ENCODE data around the gene KSR2.

KSR2 gene

DNA sequence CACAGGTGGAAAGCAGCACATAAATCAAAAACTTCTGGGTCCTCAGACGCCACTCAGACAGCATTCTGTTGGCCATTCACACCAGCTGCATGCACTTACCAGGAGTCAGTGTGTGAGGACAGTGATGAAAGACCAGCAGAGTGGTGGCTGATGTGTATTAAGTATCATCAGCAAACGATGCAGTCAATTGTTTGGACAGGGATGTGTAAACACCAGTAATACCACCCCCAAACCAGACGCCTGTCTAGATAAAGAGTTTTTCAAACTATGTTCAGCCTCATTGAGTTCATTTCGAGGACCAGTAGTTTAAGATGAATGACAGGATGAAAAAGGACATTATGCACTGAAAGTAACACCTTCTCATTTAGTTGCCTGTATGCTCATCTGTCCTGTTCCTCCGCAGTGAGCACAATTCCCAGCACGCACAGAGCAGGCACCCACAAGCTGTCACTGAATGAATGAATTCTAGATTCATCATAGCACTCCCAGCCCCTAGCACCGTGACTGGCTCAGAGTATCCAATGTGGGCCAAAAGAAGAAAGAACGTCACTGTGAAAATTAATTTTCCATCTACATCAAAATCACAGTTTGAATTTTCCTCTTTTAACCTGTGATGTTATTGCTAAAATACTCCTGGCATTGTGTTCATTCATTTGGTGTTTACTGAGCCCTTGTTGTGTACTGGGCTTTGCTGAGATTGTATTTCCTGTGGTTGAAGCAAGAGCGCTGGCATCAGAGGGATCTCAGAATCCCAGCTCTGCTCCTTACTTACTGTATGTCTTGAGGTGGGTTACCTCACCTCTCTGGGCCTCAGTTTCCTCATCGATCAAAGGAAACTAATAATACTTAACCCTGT lies 482.6 kb downstream of the KSR2 start:
- Histone ChIP-seq H3K4me3 (ENCODE audit: low read depth in 1 of 2, low read length in 1 of 2) (no peak overlapping the region), H3K27me3 (peaks cover 26% of the 10 kb centered on the region)
- TF ChIP-seq, protein P1, sequence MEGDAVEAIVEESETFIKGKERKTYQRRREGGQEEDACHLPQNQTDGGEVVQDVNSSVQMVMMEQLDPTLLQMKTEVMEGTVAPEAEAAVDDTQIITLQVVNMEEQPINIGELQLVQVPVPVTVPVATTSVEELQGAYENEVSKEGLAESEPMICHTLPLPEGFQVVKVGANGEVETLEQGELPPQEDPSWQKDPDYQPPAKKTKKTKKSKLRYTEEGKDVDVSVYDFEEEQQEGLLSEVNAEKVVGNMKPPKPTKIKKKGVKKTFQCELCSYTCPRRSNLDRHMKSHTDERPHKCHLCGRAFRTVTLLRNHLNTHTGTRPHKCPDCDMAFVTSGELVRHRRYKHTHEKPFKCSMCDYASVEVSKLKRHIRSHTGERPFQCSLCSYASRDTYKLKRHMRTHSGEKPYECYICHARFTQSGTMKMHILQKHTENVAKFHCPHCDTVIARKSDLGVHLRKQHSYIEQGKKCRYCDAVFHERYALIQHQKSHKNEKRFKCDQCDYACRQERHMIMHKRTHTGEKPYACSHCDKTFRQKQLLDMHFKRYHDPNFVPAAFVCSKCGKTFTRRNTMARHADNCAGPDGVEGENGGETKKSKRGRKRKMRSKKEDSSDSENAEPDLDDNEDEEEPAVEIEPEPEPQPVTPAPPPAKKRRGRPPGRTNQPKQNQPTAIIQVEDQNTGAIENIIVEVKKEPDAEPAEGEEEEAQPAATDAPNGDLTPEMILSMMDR (IDR thresholded peaks at IDR 0.05), result no peak

DNA sequence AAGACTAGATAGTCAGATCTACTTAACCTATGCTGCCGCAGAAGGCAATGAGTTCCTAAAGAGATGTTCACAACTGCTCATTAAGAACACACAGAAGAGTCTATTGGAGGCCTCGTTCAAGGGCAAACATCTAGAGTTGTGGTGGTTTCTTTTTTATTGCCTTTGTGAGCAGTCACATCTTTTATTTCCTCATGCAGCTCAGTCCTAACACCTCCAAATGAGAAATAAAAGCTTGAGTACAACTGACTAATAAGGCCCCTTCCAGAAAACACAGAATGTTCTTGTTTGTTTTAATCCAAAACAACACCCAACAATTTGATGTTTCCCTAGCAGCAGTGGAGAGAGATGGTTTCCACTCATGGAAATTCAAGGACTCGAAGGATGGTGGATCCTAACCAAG lies 483.9 kb downstream of the KSR2 start:
- TF ChIP-seq, protein P1 (IDR thresholded peaks at IDR 0.05), result no peak
- peaks cover 27% of the 10 kb centered on the region for H3K27me3 ChIP-seq
- no peak overlapping the region for H3K4me3 ChIP-seq (ENCODE audit: low read depth in 1 of 2, low read length in 1 of 2)
- no peaks in the 10 kb centered on the region for H3K4me1 ChIP-seq (ENCODE audit: control insufficient read depth in 1 of 2, insufficient read depth in 1 of 2, low read depth in 1 of 2, low read length in 1 of 2)
- H3K27ac ChIP-seq, result no peak overlapping the region
- H3K36me3 ChIP-seq, result no peaks in the 10 kb centered on the region
- no peaks in the 10 kb centered on the region for H3K9me3 ChIP-seq

More for the DNA sequence above, 482.6 kb downstream of the KSR2 start:
- Histone ChIP-seq H3K4me1 (ENCODE audit: control insufficient read depth in 1 of 2, insufficient read depth in 1 of 2, low read depth in 1 of 2, low read length in 1 of 2) (no peaks in the 10 kb centered on the region), H3K36me3 (no peaks in the 10 kb centered on the region), H3K27ac (no peak overlapping the region), H3K9me3 (no peaks in the 10 kb centered on the region)

DNA sequence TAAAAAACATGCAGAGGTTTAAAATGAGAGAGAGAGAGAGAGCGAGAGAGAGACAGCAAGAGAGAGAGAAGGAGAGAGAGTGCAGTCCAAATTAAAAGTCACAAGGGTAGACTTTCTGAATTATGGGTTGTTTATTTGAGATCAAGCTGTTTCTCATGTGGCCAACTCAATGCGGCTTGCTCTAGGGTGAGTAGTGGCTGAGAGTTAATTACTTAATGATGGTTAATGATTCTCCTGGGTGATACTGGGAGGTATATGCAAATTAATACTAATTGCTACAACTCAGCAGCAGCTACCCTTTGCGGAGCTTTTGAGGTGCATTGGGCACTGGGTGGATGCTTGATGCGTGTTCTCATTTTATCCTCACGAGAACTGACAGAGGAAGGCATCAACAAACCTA lies 485.3 kb downstream of the KSR2 start:
- Histone ChIP-seq H3K4me1 (ENCODE audit: control insufficient read depth in 1 of 2, insufficient read depth in 1 of 2, low read depth in 1 of 2, low read length in 1 of 2) (no peaks in the 10 kb centered on the region), H3K4me3 (ENCODE audit: low read depth in 1 of 2, low read length in 1 of 2) (no peak overlapping the region), H3K36me3 (no peaks in the 10 kb centered on the region), H3K27ac (no peak overlapping the region), H3K27me3 (peaks cover 30% of the 10 kb centered on the region), H3K9me3 (no peaks in the 10 kb centered on the region)
- TF ChIP-seq, protein P1 (IDR thresholded peaks at IDR 0.05), result no peak

DNA sequence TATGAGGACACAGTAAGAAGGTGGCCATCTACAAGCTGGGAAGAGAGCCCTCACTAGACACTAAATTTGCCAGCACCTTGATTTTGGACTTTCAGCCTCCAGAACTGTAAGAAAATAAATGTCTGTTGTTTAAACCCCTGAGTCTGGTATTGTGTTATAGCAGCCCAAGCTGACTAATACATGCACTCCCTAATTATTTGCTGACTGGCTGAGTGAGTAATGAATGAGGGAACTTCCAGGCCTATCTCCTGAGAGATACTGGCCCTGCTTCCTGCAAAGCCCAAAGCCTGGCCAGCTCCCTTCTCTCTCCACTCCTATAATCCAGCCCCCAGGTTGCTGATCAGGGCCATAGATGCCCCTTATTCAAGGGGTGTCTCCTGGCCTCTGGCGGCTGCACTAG lies 487.3 kb downstream of the KSR2 start:
- TF ChIP-seq, protein P1 (IDR thresholded peaks at IDR 0.05), result no peak
- Histone ChIP-seq H3K4me3 (ENCODE audit: low read depth in 1 of 2, low read length in 1 of 2) (no peak overlapping the region), H3K36me3 (no peaks in the 10 kb centered on the region), H3K9me3 (no peaks in the 10 kb centered on the region), H3K4me1 (ENCODE audit: control insufficient read depth in 1 of 2, insufficient read depth in 1 of 2, low read depth in 1 of 2, low read length in 1 of 2) (no peaks in the 10 kb centered on the region), H3K27me3 (peaks cover 31% of the 10 kb centered on the region), H3K27ac (no peak overlapping the region)

DNA sequence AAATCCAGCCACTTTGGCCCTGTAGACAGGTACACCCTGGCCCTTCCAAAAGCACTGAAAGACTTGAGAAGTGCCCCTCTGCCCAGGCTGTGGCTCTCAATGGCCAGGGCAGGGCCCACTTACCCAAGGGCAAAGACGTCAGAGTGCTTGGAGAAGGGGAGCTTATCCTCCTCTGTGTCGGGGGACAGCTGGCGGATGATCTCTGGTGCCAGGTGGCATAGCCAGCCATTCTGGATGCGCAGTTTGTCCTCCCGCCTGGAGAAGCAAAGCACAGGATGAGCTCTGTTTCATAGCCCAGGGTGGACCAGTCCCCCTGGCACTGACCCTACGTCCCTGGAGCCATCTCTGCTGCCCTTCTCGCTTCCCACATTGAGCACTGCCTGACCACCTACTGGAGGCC lies 492.4 kb downstream of the KSR2 start:
- no peaks in the 10 kb centered on the region for H3K36me3 ChIP-seq
- H3K27me3 ChIP-seq, result peaks cover 43% of the 10 kb centered on the region
- no peak overlapping the region for H3K27ac ChIP-seq
- TF ChIP-seq, protein P1 (IDR thresholded peaks at IDR 0.05), result no peak
- H3K4me3 ChIP-seq (ENCODE audit: low read depth in 1 of 2, low read length in 1 of 2), result no peak overlapping the region
- no peaks in the 10 kb centered on the region for H3K9me3 ChIP-seq
- H3K4me1 ChIP-seq (ENCODE audit: control insufficient read depth in 1 of 2, insufficient read depth in 1 of 2, low read depth in 1 of 2, low read length in 1 of 2), result no peaks in the 10 kb centered on the region

Data from neutrophil (primary cell).